NCI-H1417 (cell line): ENCODE data around the gene MPDU1.
A peak's percentile ranks its signal among the peaks of the same experiment; 100 is the strongest.

Source experiments
- DNase-seq, 3 experiments: peaks; one replicate each; lab custom pipeline; 2025; lab: John Stamatoyannopoulos, UW

The MPDU1 gene

GRCh38 chr17:7560172-7561027, 23.3 kb upstream of the MPDU1 start:
- peak in 2 of 3 experiments; percentile 28 to 45 for DNase-seq

- peak; percentile 65 to 84 (median 66) for DNase-seq
Observed at GRCh38 chr17:7561028-7561575, 22.6 kb upstream of the MPDU1 start.

- peak; percentile 83 to 86 (median 84) for DNase-seq
Observed at GRCh38 chr17:7561589-7562207, 22.0 kb upstream of the MPDU1 start, which contains the start of gene SENP3. TSS of gene SENP3 (plus strand) at chr17:7561919. CDS start at chr17:7563077, 1,158 bp downstream.

DNA sequence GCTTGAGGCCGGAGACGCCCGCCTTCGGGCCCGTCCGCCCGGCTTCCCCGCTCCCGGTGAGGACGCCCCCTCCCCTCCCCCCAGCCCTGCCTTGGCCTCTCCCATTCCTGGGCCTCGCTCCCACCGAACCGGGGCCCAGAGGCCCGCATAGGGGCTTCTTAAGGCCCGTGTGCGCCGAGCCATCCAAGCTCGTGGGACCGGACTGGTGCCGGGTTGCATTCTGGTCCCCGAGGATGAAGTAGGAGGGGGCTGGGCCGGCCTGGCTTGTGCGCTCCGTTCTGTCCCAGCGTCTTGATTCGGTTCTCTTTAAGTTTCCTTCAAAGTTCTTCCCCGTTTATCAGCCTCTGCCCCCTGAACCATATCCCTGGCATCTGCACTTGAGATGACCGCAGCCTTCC, 21.4 kb upstream of the MPDU1 start:
- no peak for DNase-seq

DNA sequence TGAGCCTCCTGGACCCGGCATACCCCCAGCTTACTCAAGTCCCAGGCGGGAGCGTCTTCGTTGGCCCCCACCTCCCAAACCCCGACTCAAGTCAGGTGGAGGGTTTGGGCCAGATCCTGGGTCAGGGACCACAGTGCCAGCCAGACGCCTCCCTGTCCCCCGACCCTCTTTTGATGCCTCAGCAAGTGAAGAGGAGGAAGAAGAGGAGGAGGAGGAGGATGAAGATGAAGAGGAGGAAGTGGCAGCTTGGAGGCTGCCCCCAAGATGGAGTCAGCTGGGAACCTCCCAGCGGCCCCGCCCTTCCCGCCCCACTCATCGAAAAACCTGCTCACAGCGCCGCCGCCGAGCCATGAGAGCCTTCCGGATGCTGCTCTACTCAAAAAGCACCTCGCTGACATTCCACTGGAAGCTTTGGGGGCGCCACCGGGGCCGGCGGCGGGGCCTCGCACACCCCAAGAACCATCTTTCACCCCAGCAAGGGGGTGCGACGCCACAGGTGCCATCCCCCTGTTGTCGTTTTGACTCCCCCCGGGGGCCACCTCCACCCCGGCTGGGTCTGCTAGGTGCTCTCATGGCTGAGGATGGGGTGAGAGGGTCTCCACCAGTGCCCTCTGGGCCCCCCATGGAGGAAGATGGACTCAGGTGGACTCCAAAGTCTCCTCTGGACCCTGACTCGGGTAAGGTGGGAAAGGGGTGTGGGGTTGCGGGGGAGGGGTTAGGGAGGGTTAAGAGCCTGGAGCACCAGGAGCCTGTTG, 20.4 kb upstream of the MPDU1 start:
- DNase-seq: no peak

DNA sequence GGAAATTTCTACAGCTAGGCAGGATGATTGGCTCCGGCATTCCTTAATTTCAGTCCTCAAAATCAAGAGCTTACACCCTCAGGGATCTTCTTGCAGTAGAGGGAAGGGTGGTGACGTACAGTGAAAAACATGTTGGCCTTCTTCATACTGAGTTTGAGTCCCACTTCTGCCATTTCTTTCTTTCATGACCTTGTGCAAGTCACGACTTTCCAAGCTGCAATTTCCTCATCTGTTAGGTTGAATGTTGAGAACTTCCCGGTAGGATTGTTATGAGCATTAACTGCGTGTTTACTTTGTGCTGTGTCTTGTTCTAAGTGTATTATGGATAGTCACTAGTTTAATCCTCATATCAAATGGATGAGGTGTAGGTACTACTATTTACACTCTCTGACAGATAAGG, 14.1 kb upstream of the MPDU1 start:
- no peak for DNase-seq

DNA sequence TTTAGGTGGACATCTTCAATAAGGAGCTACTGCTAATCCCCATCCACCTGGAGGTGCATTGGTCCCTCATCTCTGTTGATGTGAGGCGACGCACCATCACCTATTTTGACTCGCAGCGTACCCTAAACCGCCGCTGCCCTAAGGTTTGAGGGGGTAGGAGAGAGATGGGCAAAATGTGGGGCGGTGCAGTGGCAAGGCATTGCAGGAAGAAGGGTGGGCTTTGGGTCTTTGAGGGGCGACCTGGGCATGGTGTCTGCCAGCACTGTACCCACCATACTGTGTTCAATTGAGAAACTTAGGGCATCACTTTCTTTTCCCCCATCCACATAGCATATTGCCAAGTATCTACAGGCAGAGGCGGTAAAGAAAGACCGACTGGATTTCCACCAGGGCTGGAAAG, 13.3 kb upstream of the MPDU1 start:
- DNase-seq: no peak

DNA sequence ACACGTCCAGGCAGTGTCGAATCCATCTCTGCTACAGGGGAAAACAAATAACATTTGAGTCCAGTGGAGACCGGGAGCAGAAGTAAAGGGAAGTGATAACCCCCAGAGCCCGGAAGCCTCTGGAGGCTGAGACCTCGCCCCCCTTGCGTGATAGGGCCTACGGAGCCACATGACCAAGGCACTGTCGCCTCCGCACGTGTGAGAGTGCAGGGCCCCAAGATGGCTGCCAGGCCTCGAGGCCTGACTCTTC, 11.4 kb upstream of the MPDU1 start:
- DNase-seq: no peak

DNA sequence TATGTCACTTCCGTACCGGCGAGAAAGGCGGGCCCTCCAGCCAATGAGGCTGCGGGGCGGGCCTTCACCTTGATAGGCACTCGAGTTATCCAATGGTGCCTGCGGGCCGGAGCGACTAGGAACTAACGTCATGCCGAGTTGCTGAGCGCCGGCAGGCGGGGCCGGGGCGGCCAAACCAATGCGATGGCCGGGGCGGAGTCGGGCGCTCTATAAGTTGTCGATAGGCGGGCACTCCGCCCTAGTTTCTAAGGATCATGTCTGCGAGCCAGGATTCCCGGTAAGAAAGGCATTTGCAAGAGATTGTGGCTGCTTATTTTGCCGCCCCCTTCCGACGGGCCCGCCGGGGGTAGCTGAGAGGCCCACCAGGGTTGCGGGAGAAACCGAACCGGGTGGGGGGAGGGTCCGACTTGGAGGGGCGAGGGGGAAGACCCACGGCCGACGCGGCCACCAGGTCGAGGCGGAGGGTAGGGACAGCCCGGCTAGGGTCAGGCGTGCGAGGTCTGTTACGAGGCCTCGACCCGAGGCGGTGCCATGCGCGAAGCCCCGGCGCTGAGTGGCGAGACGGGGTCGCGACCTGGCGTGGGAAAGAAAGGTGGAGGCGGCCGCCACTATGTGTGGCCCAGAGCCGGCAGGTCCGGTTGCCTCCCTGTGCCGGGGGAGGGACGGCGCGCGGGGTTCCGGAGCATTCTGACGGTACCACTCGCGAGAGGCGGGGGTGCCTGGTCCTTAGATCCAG, 10.9 kb upstream of the MPDU1 start:
- DNase-seq: peak; percentile 94 to 98 (median 96)

GRCh38 chr17:7573324-7574080, 10.2 kb upstream of the MPDU1 start:
- peak; percentile 63 to 84 (median 73) for DNase-seq

DNA sequence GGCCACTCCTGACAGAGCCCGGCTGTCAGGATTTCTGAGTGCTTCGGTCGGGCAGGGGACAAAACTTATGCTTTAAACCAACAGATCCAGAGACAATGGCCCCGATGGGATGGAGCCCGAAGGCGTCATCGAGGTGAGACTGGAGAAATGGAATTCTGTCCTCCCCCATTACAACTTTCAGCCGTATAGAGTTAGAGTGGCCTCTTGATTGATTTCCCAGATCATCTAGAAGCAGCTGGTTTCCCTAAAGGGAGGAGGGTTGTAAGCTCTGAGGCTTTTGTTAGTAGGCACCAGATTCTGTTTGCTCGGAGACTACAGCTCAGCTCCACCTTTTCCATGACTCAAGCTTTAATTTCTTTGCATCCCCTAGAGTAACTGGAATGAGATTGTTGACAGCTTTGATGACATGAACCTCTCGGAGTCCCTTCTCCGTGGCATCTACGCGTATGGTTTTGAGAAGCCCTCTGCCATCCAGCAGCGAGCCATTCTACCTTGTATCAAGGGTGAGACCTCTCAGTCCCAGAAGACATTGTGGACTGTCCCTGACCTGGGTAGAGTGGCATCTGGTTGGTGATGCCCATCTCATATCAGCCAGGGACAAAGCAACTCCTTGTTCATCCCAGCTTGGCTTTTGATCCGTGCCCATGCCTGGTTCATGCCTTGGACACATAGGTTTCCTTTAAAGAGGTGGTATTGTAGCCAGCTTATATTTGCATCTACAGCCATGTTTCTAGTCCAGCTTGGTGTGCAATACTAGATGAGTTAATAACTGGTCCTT, 9.3 kb upstream of the MPDU1 start:
- DNase-seq: no peak

GRCh38 chr17:7575481-7575883, 8.2 kb upstream of the MPDU1 start:
- DNase-seq: no peak

DNA sequence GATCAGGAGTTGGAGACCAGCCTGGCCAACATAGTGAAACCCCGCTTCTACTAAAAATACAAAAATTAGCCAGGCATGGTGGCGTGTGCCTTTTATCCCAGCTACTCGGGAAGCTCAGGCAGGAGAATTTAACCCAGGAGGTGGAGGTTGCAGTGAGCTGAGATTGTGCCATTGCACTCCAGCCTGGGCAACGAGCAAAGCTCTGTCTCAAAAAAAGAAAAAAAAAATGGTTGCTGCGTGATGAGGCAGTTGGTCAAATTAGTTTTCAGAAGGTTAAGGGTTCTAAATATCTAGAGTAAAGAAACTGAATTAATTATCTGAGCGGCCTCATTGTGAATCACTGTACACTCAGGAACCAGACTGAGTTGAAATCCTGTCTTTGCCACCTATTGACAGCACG, 7.7 kb upstream of the MPDU1 start:
- no peak for DNase-seq

- no peak for DNase-seq
Observed at GRCh38 chr17:7576432-7576937, 7.2 kb upstream of the MPDU1 start.

GRCh38 chr17:7577327-7578199, 6.1 kb upstream of the MPDU1 start:
- DNase-seq: peak in 1 of 3 experiments; percentile 12

GRCh38 chr17:7579001-7579833, 4.4 kb upstream of the MPDU1 start, which contains the start of gene CD68:
TSS of gene CD68 (plus strand) at chr17:7579638. CDS start at chr17:7579678, 40 bp downstream.
- DNase-seq: peak in 1 of 3 experiments; percentile 26

DNA sequence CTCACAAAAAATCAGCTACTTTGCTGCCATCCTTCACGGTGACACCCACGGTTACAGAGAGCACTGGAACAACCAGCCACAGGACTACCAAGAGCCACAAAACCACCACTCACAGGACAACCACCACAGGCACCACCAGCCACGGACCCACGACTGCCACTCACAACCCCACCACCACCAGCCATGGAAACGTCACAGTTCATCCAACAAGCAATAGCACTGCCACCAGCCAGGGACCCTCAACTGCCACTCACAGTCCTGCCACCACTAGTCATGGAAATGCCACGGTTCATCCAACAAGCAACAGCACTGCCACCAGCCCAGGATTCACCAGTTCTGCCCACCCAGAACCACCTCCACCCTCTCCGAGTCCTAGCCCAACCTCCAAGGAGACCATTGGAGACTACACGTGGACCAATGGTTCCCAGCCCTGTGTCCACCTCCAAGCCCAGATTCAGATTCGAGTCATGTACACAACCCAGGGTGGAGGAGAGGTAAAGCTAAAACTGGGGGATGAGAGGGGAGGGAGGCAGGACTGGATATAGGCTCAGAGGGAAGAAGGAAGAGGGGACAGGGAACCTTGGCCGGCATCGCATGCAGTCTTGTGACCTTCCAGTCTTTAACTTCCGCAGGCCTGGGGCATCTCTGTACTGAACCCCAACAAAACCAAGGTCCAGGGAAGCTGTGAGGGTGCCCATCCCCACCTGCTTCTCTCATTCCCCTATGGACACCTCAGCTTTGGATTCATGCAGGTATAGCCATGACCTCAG, 3.6 kb upstream of the MPDU1 start:
- DNase-seq: peak in 2 of 3 experiments; percentile 11 to 26
